Activated CD4-positive, CD25-positive, alpha-beta regulatory T cell treated with anti-CD3 and anti-CD28 coated beads, Interleukin-2, amount 50 U/mL, for 72 hours (primary cell): Measurements from ENCODE around the gene RRP15.

ENCODE experiments used
- DNase-seq: peaks from one replicate; pipeline ENCODE4 v3.0.0; 2021

The RRP15 gene

GRCh38 chr1:218344814-218345672 lies 60.0 kb downstream of the RRP15 start, which contains the start of gene TGFB2:
Gene TGFB2 (plus strand): TSS chr1:218345336. CDS start chr1:218346702, 1,366 bp downstream.
- no peak for DNase-seq

- DNase-seq = no peak
These were observed 60.7 kb downstream of the RRP15 start for GRCh38 chr1:218345673-218346390.

- DNase-seq = no peak
These were observed 61.5 kb downstream of the RRP15 start for GRCh38 chr1:218346391-218347204.

DNA sequence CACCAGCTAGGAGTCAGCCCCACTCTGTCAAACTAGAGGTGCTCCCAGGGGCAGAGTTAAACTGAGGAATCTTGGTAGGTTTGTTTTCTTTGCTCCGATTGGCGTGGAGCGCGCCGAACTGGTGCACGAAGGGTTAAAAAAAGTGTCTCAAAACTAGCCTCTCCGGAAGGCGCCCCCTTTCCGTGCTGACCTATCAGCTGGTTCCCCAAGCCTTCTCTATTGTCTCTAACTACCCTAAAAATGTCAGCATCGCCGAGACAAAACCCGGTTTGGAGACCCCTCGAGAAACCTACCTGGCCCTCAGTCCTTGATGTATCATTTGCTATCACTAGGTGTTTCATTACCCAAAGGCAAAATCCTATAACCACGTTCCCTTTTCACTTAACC lies 62.2 kb downstream of the RRP15 start:
- DNase-seq = no peak

GRCh38 chr1:218347723-218348627 lies 62.9 kb downstream of the RRP15 start:
- no peak for DNase-seq

- DNase-seq = no peak
These were observed 63.6 kb downstream of the RRP15 start for GRCh38 chr1:218348628-218349071.

DNA sequence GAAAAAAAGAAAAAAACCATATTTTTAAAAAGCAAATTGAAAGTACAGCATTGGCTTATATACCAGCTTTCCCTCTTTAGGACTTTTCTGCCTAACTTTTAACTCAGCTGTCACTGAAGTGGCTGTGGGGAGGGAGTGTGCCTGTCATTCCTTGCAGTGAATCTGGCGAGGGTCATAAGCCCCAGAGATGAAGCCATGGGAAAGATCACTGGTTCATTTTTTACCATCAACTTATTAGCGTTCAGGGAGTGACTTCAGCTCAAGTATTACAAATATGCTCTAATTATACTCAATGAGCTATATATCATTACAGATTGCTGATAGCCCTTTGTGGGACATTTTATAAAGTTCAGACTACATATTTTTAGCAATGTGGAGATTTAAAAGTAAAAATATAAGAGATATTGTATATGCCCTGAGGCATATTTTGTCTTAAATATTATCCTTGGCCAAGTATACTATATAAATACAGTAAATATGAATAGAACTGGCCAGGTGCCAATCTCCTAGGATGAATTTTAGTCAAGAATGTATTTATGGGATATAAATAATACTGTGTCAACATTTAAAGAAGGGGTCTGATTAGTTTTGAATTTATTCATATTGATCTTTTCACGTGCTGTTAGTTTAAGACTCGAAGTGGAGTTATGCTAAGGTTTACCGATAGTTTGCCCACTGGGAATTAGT lies 64.4 kb downstream of the RRP15 start:
- DNase-seq = no peak

GRCh38 chr1:218350035-218350525 lies 65.0 kb downstream of the RRP15 start:
- no peak for DNase-seq

GRCh38 chr1:218350801-218351266 lies 65.7 kb downstream of the RRP15 start:
- DNase-seq = no peak

DNA sequence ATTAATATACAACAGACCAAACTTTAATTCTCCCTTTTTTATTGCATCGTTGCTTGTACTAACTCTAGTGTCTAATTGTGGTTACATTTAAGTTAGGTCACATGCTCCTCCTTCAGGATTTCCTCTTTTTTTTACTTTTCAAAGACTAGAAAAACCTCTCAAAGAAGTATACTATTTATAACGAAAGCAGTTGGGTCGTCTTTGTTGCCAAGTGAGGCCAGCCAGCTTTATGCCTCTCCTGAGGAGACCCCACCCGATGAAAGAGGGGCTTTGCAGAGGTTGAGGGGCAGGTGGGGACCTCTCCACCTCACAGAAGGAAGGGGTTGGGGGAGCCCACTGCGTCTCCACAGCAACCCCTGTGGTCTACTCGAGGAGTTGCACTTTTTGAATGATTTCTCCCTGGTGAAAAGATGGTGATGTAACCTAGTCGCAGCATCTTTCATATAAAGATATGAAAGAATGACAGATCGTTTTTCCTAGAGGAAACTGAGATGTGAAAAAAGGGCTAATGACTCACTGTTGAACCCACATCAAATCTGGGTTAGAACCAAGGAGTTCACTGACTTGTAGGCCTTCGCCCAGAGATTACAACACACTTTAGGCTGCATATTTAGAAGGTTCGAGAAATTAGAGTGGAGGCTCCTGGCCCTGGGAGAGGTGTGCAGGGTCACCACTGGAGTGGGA lies 66.4 kb downstream of the RRP15 start:
- DNase-seq = no peak

GRCh38 chr1:218352075-218352438 lies 67.0 kb downstream of the RRP15 start:
- DNase-seq = no peak

DNA sequence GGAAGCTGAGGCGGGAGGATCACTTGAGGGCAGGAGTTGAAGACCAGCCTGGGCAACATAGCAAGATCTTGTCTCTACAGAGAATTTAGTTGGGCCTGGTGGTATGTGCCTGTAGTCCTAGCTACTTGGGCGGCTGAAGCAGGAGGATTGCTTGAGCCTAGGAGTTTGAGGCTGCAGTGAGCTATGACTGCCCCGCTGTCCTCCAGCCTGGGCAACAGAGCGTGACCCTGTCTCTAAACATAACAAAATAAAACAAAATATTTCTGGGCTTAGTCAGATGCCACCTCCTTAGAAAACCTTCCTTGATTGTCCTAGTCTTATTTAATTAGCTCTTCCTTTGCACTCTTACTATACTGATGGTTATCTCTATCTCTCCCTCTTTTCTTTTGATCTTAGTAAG lies 68.6 kb downstream of the RRP15 start:
- DNase-seq = no peak

DNA sequence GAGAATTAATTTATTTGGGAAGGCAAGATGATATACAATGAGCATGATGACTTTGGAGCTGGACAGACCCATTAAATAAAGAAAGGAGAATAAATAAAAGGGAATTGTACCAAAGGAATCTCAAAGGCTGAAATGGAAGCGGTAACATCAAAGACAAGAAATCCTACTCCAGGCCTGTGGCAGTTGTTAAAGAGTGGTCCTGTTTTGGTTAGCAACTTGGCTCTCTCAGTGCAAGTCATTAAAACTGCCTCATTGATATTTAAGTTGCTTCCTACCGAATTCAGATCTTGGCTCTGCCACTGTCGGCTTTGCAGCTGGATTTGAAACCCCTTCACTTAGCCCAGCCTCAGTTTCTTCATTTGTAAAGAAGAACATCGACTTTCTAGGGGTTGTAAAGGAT lies 70.2 kb downstream of the RRP15 start:
- no peak for DNase-seq

GRCh38 chr1:218357211-218357892 lies 72.3 kb downstream of the RRP15 start:
- no peak for DNase-seq

DNA sequence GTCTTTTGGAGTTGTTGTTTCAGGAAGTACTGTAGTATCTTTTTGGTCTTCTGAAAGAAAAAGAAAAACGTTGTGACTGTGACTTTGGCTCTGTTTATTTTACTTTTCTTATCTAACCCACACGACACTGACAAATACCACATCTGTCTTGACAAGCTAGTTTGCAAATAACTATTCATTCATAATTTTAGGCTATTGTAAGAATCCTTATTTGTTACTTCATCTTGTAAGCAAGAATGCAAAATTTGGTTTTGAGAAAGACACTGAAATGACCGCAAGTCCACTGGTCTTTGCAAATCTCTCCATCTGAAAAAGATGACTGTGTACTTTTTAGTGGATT lies 72.8 kb downstream of the RRP15 start:
- DNase-seq = no peak

DNA sequence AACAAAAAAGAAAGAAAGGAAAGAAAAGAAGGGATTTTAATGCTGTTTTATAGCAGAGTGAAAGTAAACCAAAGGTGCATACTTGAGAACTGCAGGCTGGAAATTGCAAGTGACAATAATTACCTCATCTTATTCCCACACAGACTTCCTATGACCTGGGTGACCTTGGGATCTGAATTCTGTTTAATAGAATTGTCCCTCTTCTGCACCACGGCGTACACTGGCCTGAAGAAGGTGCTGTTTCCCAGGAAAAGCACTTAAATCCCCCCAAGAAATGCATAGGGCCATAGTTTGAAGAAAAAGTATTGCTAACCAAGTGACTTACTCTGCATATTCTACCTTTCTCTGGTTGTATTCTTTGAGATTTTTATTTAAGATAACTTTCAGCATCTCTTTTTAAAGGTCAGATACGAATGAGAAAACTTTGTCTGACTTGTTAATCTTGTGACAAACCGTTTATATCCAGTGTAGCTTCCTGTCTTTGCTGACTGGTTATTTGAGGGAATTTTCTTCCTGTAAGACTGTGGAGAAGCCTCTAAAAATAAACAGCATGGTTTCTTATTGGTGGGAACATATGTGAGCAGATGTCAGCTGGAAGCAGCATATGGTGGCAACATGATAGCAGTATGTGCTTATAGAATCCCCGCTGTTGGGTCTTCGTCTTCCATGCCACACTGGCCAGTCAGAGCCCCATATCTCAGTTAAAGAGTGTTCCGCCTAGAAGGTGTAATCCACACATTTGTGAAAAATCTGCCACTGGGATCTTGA lies 76.4 kb downstream of the RRP15 start:
- no peak for DNase-seq

DNA sequence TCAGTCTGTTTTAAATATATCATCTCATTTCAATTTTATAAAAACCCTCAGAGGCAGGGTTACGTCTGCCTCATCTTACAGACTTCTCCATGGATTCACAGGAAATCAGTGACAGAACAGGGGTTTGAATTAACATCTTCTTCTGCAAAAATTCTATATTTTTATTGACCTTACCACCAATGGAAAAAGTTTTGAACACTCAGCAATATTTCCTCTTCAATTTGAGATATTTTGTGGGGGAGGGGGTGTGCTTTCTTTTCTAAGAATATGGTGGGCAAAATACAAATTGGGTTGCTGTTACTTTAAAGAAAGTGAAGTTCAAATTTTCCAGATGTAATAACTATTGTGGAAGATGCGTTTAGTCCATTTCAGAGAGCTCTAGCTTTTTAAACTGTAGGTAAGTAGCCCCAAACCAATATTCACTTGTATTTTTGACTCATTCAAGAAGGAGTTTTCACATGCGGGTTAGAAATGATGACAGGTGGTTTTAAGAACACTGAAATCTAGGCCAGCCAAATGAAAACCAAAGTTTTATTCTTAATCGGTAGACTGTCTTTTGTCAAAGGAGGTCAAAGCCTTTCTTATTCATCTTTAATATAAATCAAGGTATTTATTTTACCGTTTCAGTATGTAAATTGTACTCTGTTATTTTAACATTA lies 77.5 kb downstream of the RRP15 start:
- DNase-seq = no peak

- DNase-seq = no peak
These were observed 78.0 kb downstream of the RRP15 start for GRCh38 chr1:218363141-218363540.
